Right lobe of liver (tissue), 6 donors: ENCODE results near the gene RREB1. TPM values are rescaled to one million over a fixed set of nuclear protein-coding genes. Genes with fewer than 3 reads are reported as not detected.

ENCODE experiments used
- ATAC-seq, 4 donors: fragments of 200-7000 bp; cut with Tn5 transposase; one replicate each; pipeline ENCODE4 v1.9.1; 2020; ENCODE audit warnings: mild to moderate bottlenecking in 4 of 4, moderate library complexity in 4 of 4
- DNase-seq, 3 donors: peaks; one replicate each; pipeline ENCODE4 v3.0.0-alpha.2; 2020
- H3K27ac ChIP-seq, 3 donors: fragments of 200-600 bp; one replicate each; pipeline ENCODE4 v1.8.0; 2022
- H3K27me3 ChIP-seq, 2 donors: fragments of 200-600 bp; one replicate each; pipeline ENCODE4 v1.8.0; 2022
- H3K36me3 ChIP-seq, 4 donors: fragments of 200-600 bp; sonication (generic) in 1 of 4; one replicate each; pipeline versions ENCODE4 v1.5.1 to v1.8.0; 2017 to 2022; ENCODE audit warnings: control low read depth in 1 of 4
- H3K4me1 ChIP-seq, 4 donors: fragments of 200-600 bp; sonication (generic) in 1 of 4; one replicate each; pipeline versions ENCODE4 v1.5.1 to v1.8.0; 2017 to 2022; ENCODE audit warnings: control low read depth in 1 of 4
- H3K4me3 ChIP-seq, 3 donors: fragments of 200-600 bp; one replicate each; pipeline ENCODE4 v1.8.0; 2022
- H3K9me3 ChIP-seq, 4 donors: fragments of 200-600 bp; sonication (generic) in 1 of 4; one replicate each; pipeline versions ENCODE4 v1.5.1 to v1.8.0; 2017 to 2022; ENCODE audit warnings: control low read depth in 1 of 4
- CTCF ChIP-seq, 4 donors: fragments of 200-600 bp in 3 of 4; fragments of 450-650 bp in 1 of 4; IDR thresholded peaks; one replicate each; pipeline versions ENCODE4 v1.5.1 to v1.8.0; 2016 to 2022; ENCODE audit warnings: antibody characterized with exemption in 4 of 4, mild to moderate bottlenecking in 2 of 4
- POLR2A ChIP-seq: fragments of 450-650 bp; IDR thresholded peaks from one replicate; pipeline ENCODE4 v1.6.1; 2017; ENCODE audit warnings: antibody characterized with exemption, mild to moderate bottlenecking
- WGBS: methylation state at CpG from one replicate; pipeline ENCODE4 v1.1.6; 2018; ENCODE audit warnings: low coverage, low lambda C conversion rate; ENCODE audit not compliant: insufficient coverage; ENCODE audit errors: missing lambda C conversion rate; 5-methylcytosine and 5-hydroxymethylcytosine counted together
- intact Hi-C, 2 donors: fragments of 100-400 bp; cut with DNase I; formaldehyde crosslinking; loops; one replicate each; pipeline versions ENCODE4 v1.11.2 to v1.14.1; 2022
- total RNA-seq, 6 experiments: library from RNA; depleted of rRNA in 2 of 6; stranded (reverse); fragments of >200 nt in 2 of 6; fragmentation: NEBNext Ultra II Directional in 3 of 6; extraction: Animal tissue kit (Norgen Biotek cat#: 25700) in 3 of 6; gene quantifications; one replicate each; pipeline versions ENCODE4 v1.1.0 to v1.2.4, GENCODE V29; 2016 to 2023
- donor health status: DM: no; HTN: yes; CAD: no.
- donor health status: DM: no; HTN: no; CAD: no.
- donor health status: DM: no; HTN: no; CAD: no.
- donor health status: DM: no; HTN: yes; CAD: no.
- donor health status: DM: no; HTN: yes; CAD: no.

The RREB1 gene
- total RNA-seq, 6 experiments from 2014 or later = 28.7 to 46.3 (median 39.6) TPM

DNA sequence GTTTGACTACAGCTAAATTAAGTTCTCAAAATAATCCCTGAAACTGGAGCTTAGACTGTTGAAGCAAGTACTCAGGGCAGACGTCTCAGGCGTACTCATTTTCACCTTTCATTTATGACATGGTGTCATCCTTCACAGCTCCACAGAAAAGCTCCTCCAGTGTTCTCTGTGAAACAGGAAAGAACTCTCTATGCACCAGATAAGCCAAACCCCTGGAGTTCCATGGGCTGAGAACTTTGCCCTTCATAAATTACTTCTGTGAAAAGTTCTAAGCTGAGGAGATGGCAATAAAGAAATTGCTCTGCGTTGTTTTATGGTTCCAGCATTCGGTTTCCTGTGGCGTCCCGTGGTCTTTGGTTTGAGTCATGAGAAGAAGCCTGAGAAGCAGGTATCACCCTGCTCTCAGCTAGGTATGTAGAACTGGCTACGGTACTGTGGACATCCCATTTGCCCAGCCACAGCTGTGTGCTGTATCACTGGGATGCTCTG is 20.2 kb upstream of the RREB1 start:
- intact Hi-C loops = no loop called here
- Histone ChIP-seq H3K4me1 (peaks cover 0 to 9% (median 2%) of the 10 kb centered on the region in 4 donors), H3K9me3 (no peaks in the 10 kb centered on the region), H3K36me3 (no peaks in the 10 kb centered on the region), H3K4me3 (no peak overlapping the region), H3K27me3 (no peaks in the 10 kb centered on the region), H3K27ac (no peak overlapping the region)
- WGBS = 60% methylated on average over 7 of the region's 7 CpGs
- peak in 3 of 4 donors; percentile 15 to 28 (median 21) for ATAC-seq
- DNase-seq = no peak
- TF ChIP-seq POLR2A (no peak), CTCF (IDR thresholded peaks at IDR 0.05) (no peak)

- no peak for ATAC-seq
- no peaks in the 10 kb centered on the region for H3K27me3 ChIP-seq
- 72% methylated on average over 2 of the region's 2 CpGs for WGBS
Observed at GRCh38 chr6:7088076-7088742, 19.6 kb upstream of the RREB1 start.

DNA sequence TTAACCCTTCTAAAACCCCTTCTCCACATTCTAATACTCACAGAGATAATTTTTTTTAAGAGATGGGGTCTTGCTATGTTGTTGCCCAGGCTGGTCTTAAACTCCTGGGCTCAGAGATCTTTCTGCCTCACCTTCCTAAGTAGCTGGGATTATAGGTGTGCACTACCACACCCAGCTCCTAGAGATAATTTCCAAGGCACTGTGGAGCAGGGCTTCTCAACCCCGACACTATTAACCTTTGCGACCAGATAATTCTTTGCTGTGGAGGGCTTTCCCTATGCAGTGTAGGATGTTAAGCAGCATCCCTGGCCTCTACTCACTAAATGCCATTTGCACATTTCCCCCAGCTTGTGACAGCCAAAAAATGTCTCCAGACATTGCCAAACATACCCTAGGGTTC is 8.8 kb upstream of the RREB1 start:
- TF ChIP-seq CTCF (IDR thresholded peaks at IDR 0.05) (no peak), POLR2A (no peak)
- Histone ChIP-seq H3K4me1 (no peaks in the 10 kb centered on the region), H3K27me3 (no peaks in the 10 kb centered on the region), H3K27ac (no peak overlapping the region), H3K9me3 (no peaks in the 10 kb centered on the region), H3K4me3 (no peak overlapping the region), H3K36me3 (no peaks in the 10 kb centered on the region)
- intact Hi-C loops = no loop called here
- ATAC-seq (no peak), DNase-seq (no peak)
- 100% methylated on average over 2 of the region's 2 CpGs for WGBS

More at GRCh38 chr6:7088076-7088742, 19.6 kb upstream of the RREB1 start:
- TF ChIP-seq POLR2A = no peak
- TF ChIP-seq CTCF (IDR thresholded peaks at IDR 0.05) = no peak
- Histone ChIP-seq H3K4me1 (peaks cover 0 to 9% (median 2%) of the 10 kb centered on the region in 4 donors), H3K27ac (no peak overlapping the region), H3K4me3 (no peak overlapping the region), H3K9me3 (no peaks in the 10 kb centered on the region), H3K36me3 (no peaks in the 10 kb centered on the region)
- intact Hi-C loops = no loop called here
- no peak for DNase-seq

- H3K36me3 ChIP-seq = no peaks in the 10 kb centered on the region
- no peak for ATAC-seq
- TF ChIP-seq POLR2A = no peak
- TF ChIP-seq CTCF (IDR thresholded peaks at IDR 0.05) = no peak
- intact Hi-C loops = no loop called here
- no peaks in the 10 kb centered on the region for H3K9me3 ChIP-seq
- H3K4me3 ChIP-seq = no peak overlapping the region
- H3K4me1 ChIP-seq = no peaks in the 10 kb centered on the region
- WGBS = 77% methylated on average over 3 of the region's 3 CpGs
- no peak for DNase-seq
- H3K27me3 ChIP-seq = no peaks in the 10 kb centered on the region
- H3K27ac ChIP-seq = no peak overlapping the region
Observed at GRCh38 chr6:7100072-7100752, 7.5 kb upstream of the RREB1 start.
